HepG2 (cell line): Measurements from ENCODE around the gene SVBP. TPM values are rescaled to one million over a fixed set of nuclear protein-coding genes. Genes with fewer than 3 reads are reported as not detected.

Source experiments
- ATAC-seq: fragments of 200-7000 bp; cut with Tn5 transposase; 3 replicates; pipeline ENCODE4 v1.9.1; 2020; ENCODE audit warnings: mild to moderate bottlenecking, moderate library complexity
- BruUV-seq: library from RNA; stranded (reverse); fragments of 400-500 nt; replicated peaks from 2 replicates; lab custom pipeline; 2021; lab: Mats Ljungman, UMichigan
- CTCF ChIA-PET: fragments of 300-600 bp; formaldehyde crosslinking; extraction: SDS; loops from one replicate; lab custom pipeline; 2021; ENCODE audit warnings: low total read pairs, inconsistent platforms, low intra/inter-chr PET ratio; lab: Yijun Ruan, JAX
- POLR2A ChIA-PET: fragments of 350-600 bp; sonication (Branson Sonifier 250); formaldehyde crosslinking; loops from one replicate; lab custom pipeline; 2020; ENCODE audit warnings: antibody characterized with exemption, inconsistent platforms; lab: Yijun Ruan, JAX
- DNase-seq: peaks from one replicate; pipeline ENCODE4 v3.0.0-alpha.2; 2015; ENCODE audit warnings: low spot score
- FAIRE-seq: peaks from 3 replicates; lab custom pipeline; 2011; peaks lifted over from hg19 to GRCh38; lab: Jason Lieb, UNC
- H2AFZ ChIP-seq: one replicate; pipeline ENCODE4 v1.6.1; 2011; ENCODE audit warnings: low read length, inconsistent platforms
- H3K27ac ChIP-seq: fragments of 300-600 bp; 3 replicates; pipeline ENCODE4 v1.8.0; 2011; ENCODE audit warnings: mixed run types, mild to moderate bottlenecking, mixed read lengths, low read length, inconsistent platforms; ENCODE audit not compliant: insufficient read depth; ENCODE audit errors: extremely low read length
- H3K27me3 ChIP-seq, 2 experiments: fragments of 200-600 bp in 1 of 2; 2 replicates in 1 of 2; 3 replicates in 1 of 2; pipeline versions ENCODE4 v1.6.0 to v1.8.0; 2011; ENCODE audit warnings: low read length in 2 of 2, mild to moderate bottlenecking in 2 of 2, moderate library complexity in 2 of 2, inconsistent platforms in 1 of 2; ENCODE audit not compliant: insufficient read depth in 2 of 2, control insufficient read depth in 1 of 2
- H3K36me3 ChIP-seq, 2 experiments: fragments of 200-600 bp in 1 of 2; replicated peaks in 1 of 2; 2 replicates in 1 of 2; 3 replicates in 1 of 2; pipeline versions ENCODE4 v1.5.1 to v1.8.0; 2011; ENCODE audit warnings: low read length in 2 of 2, inconsistent platforms in 1 of 2; ENCODE audit not compliant: insufficient read depth in 2 of 2, control insufficient read depth in 1 of 2
- H3K4me1 ChIP-seq: 2 replicates; pipeline ENCODE4 v1.5.1; 2012; ENCODE audit warnings: low read length, inconsistent platforms; ENCODE audit not compliant: insufficient read depth
- H3K4me2 ChIP-seq: 2 replicates; pipeline ENCODE4 v1.6.0; 2011; ENCODE audit warnings: low read depth, low read length, inconsistent platforms
- H3K4me3 ChIP-seq, 3 experiments: fragments of 200-600 bp in 1 of 3; sonication (generic), shearing (Covaris generic) in 1 of 3; replicated peaks in 1 of 3; 2 replicates each; pipeline ENCODE4 v1.5.1; 2011 to 2016; ENCODE audit warnings: low read length in 3 of 3, inconsistent platforms in 2 of 3, low read depth in 2 of 3, mild to moderate bottlenecking in 2 of 3, control low read depth in 1 of 3, mixed read lengths in 1 of 3; ENCODE audit not compliant: insufficient read depth in 1 of 3
- H3K79me2 ChIP-seq: one replicate; pipeline ENCODE4 v1.6.1; 2011; ENCODE audit warnings: low read length, inconsistent platforms; ENCODE audit not compliant: insufficient read depth
- H3K9ac ChIP-seq: 2 replicates; pipeline ENCODE4 v1.6.0; 2011; ENCODE audit warnings: mild to moderate bottlenecking, low read depth, low read length, inconsistent platforms; ENCODE audit not compliant: insufficient read depth
- H3K9me3 ChIP-seq: 2 replicates; pipeline ENCODE4 v1.5.1; 2012; ENCODE audit warnings: mild to moderate bottlenecking, low read length
- H4K20me1 ChIP-seq: 2 replicates; pipeline ENCODE4 v1.6.0; 2011; ENCODE audit warnings: inconsistent platforms, mild to moderate bottlenecking, low read length, moderate library complexity; ENCODE audit not compliant: insufficient read depth
- HOXA5 ChIP-seq: sonication (generic); formaldehyde crosslinking; IDR thresholded peaks from 2 replicates; pipeline ENCODE4 v1.4.0; 2020; ENCODE audit warnings: missing genetic modification reagents
- KDM5B ChIP-seq: sonication (generic); formaldehyde crosslinking; IDR thresholded peaks from 2 replicates; pipeline ENCODE4 v1.4.0; 2020; ENCODE audit warnings: missing genetic modification reagents, mild to moderate bottlenecking, borderline replicate concordance
- REL ChIP-seq: sonication (generic); formaldehyde crosslinking; conservative IDR thresholded peaks from 2 replicates; pipeline ENCODE4 v1.8.0; 2022; ENCODE audit warnings: mild to moderate bottlenecking, missing genetic modification reagents, moderate library complexity
- SATB2 ChIP-seq: sonication (generic); formaldehyde crosslinking; IDR thresholded peaks from 2 replicates; pipeline ENCODE4 v1.5.0; 2020; ENCODE audit warnings: missing genetic modification reagents
- SNAPC2 ChIP-seq: sonication (generic); formaldehyde crosslinking; IDR thresholded peaks from 2 replicates; pipeline ENCODE4 v1.8.1; 2022; ENCODE audit warnings: mild to moderate bottlenecking, missing genetic modification reagents
- ZNF264 ChIP-seq: sonication (generic); formaldehyde crosslinking; IDR thresholded peaks from 2 replicates; pipeline ENCODE4 v1.4.0; 2020; ENCODE audit warnings: missing genetic modification reagents
- WGBS: methylation state at CpG from one replicate; pipeline ENCODE4 v1.1.6; 2017; ENCODE audit warnings: low lambda C conversion rate; 5-methylcytosine and 5-hydroxymethylcytosine counted together
- in situ Hi-C: cut with HindIII; loops from 2 replicates; pipeline ENCODE4 v1.10.0; 2017; ENCODE audit warnings: low pct_unique_long_range_greater_than_20kb; ENCODE audit not compliant: extremely low pct_ligation_motif_present
- intact Hi-C: fragments of 100-400 bp; cut with micrococcal nuclease; formaldehyde crosslinking; loops from one replicate; pipeline ENCODE4 v1.10.0; 2022; ENCODE audit not compliant: unreplicated experiment
- polyA plus RNA-seq, 8 experiments: library from polyadenylated mRNA; depleted of rRNA in 3 of 8; stranded (reverse) in 7 of 8; unstranded in 1 of 8; fragments of >200 nt; fragmentation: Illumina TruSeq in 4 of 8; extraction: Trizol in 4 of 8; gene quantifications; 2 replicates each; pipeline versions ENCODE4 v1.2.1 to v1.2.3, GENCODE V29; 2011 to 2016; ENCODE audit warnings: low read depth in 4 of 8, missing spikeins in 1 of 8, mixed read lengths in 1 of 8; ENCODE audit not compliant: insufficient read depth in 1 of 8
- total RNA-seq, 5 experiments: library from RNA; depleted of rRNA; stranded (reverse); fragments of >200 nt; fragmentation: Illumina TruSeq; extraction: Trizol; gene quantifications; 2 replicates each; pipeline ENCODE4 v1.2.3, GENCODE V29; 2016; ENCODE audit warnings: low read depth in 1 of 5
- TF ChIP-seq, protein P1 (sequence below): sonication (generic); formaldehyde crosslinking; IDR thresholded peaks from 2 replicates; pipeline ENCODE4 v1.5.1; 2020; ENCODE audit warnings: mild to moderate bottlenecking, missing genetic modification reagents
- TF ChIP-seq, protein P2 (sequence below): sonication (generic); formaldehyde crosslinking; IDR thresholded peaks from 2 replicates; pipeline ENCODE4 v1.4.0; 2020; ENCODE audit warnings: missing genetic modification reagents, mild to moderate bottlenecking, borderline replicate concordance
- TF ChIP-seq, protein P3 (sequence below): sonication (generic); formaldehyde crosslinking; IDR thresholded peaks from 2 replicates; pipeline ENCODE4; 2020; ENCODE audit warnings: missing genetic modification reagents, mild to moderate bottlenecking, borderline replicate concordance

SVBP gene
- total and polyA plus RNA-seq, 2 of the 13 experiments (the other 11 are each of a cell fraction or from before 2014, with no cell fraction given): 28.8 to 48.2 TPM

- TF ChIP-seq, protein P1, sequence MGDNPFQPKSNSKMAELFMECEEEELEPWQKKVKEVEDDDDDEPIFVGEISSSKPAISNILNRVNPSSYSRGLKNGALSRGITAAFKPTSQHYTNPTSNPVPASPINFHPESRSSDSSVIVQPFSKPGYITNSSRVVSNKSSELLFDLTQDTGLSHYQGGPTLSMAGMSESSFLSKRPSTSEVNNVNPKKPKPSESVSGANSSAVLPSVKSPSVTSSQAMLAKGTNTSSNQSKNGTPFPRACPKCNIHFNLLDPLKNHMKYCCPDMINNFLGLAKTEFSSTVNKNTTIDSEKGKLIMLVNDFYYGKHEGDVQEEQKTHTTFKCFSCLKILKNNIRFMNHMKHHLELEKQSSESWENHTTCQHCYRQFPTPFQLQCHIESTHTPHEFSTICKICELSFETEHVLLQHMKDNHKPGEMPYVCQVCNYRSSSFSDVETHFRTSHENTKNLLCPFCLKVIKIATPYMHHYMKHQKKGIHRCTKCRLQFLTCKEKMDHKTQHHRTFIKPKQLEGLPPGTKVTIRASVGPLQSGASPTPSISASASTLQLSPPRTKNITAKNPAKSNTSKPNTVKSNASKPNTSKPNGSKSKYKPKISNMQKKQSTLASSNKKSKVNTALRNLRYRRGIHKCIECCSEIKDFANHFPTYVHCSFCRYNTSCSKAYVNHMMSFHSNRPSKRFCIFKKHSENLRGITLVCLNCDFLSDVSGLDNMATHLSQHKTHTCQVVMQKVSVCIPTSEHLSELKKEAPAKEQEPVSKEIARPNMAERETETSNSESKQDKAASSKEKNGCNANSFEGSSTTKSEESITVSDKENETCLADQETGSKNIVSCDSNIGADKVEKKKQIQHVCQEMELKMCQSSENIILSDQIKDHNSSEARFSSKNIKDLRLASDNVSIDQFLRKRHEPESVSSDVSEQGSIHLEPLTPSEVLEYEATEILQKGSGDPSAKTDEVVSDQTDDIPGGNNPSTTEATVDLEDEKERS (CRISPR knock-in tag): no peak
- no peak for TF ChIP-seq REL (CRISPR knock-in tag)
- TF ChIP-seq HOXA5 (CRISPR knock-in tag): no peak
- TF ChIP-seq ZNF264 (CRISPR knock-in tag): no peak
- TF ChIP-seq, protein P2, sequence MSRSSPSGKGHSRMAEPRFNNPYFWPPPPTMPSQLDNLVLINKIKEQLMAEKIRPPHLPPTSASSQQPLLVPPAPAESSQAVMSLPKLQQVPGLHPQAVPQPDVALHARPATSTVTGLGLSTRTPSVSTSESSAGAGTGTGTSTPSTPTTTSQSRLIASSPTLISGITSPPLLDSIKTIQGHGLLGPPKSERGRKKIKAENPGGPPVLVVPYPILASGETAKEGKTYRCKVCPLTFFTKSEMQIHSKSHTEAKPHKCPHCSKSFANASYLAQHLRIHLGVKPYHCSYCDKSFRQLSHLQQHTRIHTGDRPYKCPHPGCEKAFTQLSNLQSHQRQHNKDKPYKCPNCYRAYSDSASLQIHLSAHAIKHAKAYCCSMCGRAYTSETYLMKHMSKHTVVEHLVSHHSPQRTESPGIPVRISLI (CRISPR knock-in tag): no peak
- no peak for TF ChIP-seq KDM5B
- TF ChIP-seq, protein P3, sequence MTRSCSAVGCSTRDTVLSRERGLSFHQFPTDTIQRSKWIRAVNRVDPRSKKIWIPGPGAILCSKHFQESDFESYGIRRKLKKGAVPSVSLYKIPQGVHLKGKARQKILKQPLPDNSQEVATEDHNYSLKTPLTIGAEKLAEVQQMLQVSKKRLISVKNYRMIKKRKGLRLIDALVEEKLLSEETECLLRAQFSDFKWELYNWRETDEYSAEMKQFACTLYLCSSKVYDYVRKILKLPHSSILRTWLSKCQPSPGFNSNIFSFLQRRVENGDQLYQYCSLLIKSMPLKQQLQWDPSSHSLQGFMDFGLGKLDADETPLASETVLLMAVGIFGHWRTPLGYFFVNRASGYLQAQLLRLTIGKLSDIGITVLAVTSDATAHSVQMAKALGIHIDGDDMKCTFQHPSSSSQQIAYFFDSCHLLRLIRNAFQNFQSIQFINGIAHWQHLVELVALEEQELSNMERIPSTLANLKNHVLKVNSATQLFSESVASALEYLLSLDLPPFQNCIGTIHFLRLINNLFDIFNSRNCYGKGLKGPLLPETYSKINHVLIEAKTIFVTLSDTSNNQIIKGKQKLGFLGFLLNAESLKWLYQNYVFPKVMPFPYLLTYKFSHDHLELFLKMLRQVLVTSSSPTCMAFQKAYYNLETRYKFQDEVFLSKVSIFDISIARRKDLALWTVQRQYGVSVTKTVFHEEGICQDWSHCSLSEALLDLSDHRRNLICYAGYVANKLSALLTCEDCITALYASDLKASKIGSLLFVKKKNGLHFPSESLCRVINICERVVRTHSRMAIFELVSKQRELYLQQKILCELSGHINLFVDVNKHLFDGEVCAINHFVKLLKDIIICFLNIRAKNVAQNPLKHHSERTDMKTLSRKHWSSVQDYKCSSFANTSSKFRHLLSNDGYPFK: no peak
- TF ChIP-seq SATB2: no peak
- no peak for TF ChIP-seq SNAPC2 (CRISPR knock-in tag)
- Histone ChIP-seq H3K4me3 (no peak overlapping the region), H3K4me2 (no peak overlapping the region), H4K20me1 (no peaks in the 10 kb centered on the region), H3K36me3 (peaks cover 12 to 40% of the 10 kb centered on the region in 2 experiments), H3K79me2 (no peaks in the 10 kb centered on the region), H3K9ac (no peak overlapping the region), H3K4me1 (peaks cover 12% of the 10 kb centered on the region; the same call in 1 of the 2 replicates), H3K27ac (no peak overlapping the region), H3K27me3 (no peaks in the 10 kb centered on the region), H3K9me3 (no peaks in the 10 kb centered on the region), H2AFZ (no peak overlapping the region)
- DNase-seq (no peak), FAIRE-seq (no peak), ATAC-seq (no peak)
- CTCF ChIA-PET: interaction anchor here (1.0 kb wide), 1 partner anchor 293 kb away, joined by 4 read pairs; no protein-coding TSS in a partner anchor
- POLR2A ChIA-PET: interaction anchor here (2.9 kb wide), 1 partner anchor 13 kb away, joined by 9 read pairs; the partner anchor contains the start of genes C1orf50 and P3H1
- WGBS: 100% methylated on average over 1 of the region's 1 CpG
- BruUV-seq: no TSS peak
- intact Hi-C loops (no loop called here), in situ Hi-C loops (no loop called here)
These were observed 37.0 kb downstream of the SVBP start for GRCh38 chr1:42780176-42780575.
